IMR-90 (cell line): Measurements from ENCODE around the gene TMEM61. TPM values are rescaled to one million over a fixed set of nuclear protein-coding genes. Genes with fewer than 3 reads are reported as not detected.

ENCODE experiments used
- ATAC-seq: fragments of 200-7000 bp; cut with Tn5 transposase; 2 replicates; pipeline ENCODE4 v1.9.1; 2020; ENCODE audit warnings: low read depth, mild to moderate bottlenecking, moderate library complexity
- BruUV-seq: library from RNA; stranded (reverse); fragments of 400-500 nt; replicated peaks from 2 replicates; lab custom pipeline; 2021; lab: Mats Ljungman, UMichigan
- CTCF ChIA-PET: fragments of 300-600 bp; formaldehyde crosslinking; extraction: SDS; loops from one replicate; lab custom pipeline; 2021; ENCODE audit warnings: antibody characterized with exemption; lab: Yijun Ruan, JAX
- POLR2A ChIA-PET: fragments of 300-600 bp; sonication (Branson Sonifier 250); formaldehyde crosslinking; loops from one replicate; lab custom pipeline; 2022; ENCODE audit warnings: antibody characterized with exemption; ENCODE audit not compliant: unreplicated experiment; lab: Charles Lee
- DNase-seq: peaks from one replicate; pipeline ENCODE4 v3.0.0; 2013
- H2AFZ ChIP-seq: replicated peaks from 2 replicates; pipeline ENCODE3; 2013; ENCODE audit warnings: low read length, mild to moderate bottlenecking; ENCODE audit not compliant: poor library complexity
- H2AK5ac ChIP-seq: 2 replicates; pipeline ENCODE4 v1.6.1; 2013; ENCODE audit warnings: low read depth, low read length, inconsistent platforms
- H2AK9ac ChIP-seq: replicated peaks from 2 replicates; pipeline ENCODE3; 2013; ENCODE audit warnings: mild to moderate bottlenecking, low read depth, low read length, moderate library complexity; ENCODE audit not compliant: poor library complexity
- H2BK120ac ChIP-seq: 2 replicates; pipeline ENCODE4 v1.6.1; 2013; ENCODE audit warnings: low read depth, low read length, inconsistent platforms
- H2BK15ac ChIP-seq: 3 replicates; pipeline ENCODE4 v1.6.1; 2013; ENCODE audit warnings: low read depth, low read length, inconsistent platforms
- H2BK20ac ChIP-seq: 2 replicates; pipeline ENCODE4 v1.6.1; 2013; ENCODE audit warnings: low read depth, mild to moderate bottlenecking, inconsistent platforms, low read length, moderate library complexity
- H2BK5ac ChIP-seq: 2 replicates; pipeline ENCODE4 v1.6.1; 2013; ENCODE audit warnings: mild to moderate bottlenecking, low read depth, low read length, inconsistent platforms; ENCODE audit not compliant: poor library complexity, severe bottlenecking
- H3K14ac ChIP-seq: replicated peaks from 2 replicates; pipeline ENCODE4 v1.6.1; 2013; ENCODE audit warnings: low read depth, low read length, inconsistent platforms
- H3K18ac ChIP-seq: 2 replicates; pipeline ENCODE4 v1.6.1; 2013; ENCODE audit warnings: low read depth, low read length, control low read depth
- H3K23ac ChIP-seq: 2 replicates; pipeline ENCODE4 v1.6.1; 2013; ENCODE audit warnings: low read depth, low read length, inconsistent platforms
- H3K27ac ChIP-seq: 2 replicates; pipeline ENCODE4 v1.5.1; 2013; ENCODE audit warnings: mild to moderate bottlenecking, control low read depth, low read length; ENCODE audit not compliant: insufficient read depth
- H3K27me3 ChIP-seq: 2 replicates; pipeline ENCODE4 v1.6.1; 2013; ENCODE audit warnings: low read length; ENCODE audit not compliant: control insufficient read depth, insufficient read depth
- H3K36me3 ChIP-seq: 2 replicates; pipeline ENCODE4 v1.6.1; 2013; ENCODE audit warnings: low read length, mixed read lengths; ENCODE audit not compliant: control insufficient read depth, insufficient read depth
- H3K4ac ChIP-seq: 2 replicates; pipeline ENCODE4 v1.6.1; 2013; ENCODE audit warnings: low read depth, low read length, inconsistent platforms
- H3K4me1 ChIP-seq: 2 replicates; pipeline ENCODE4 v1.6.1; 2013; ENCODE audit warnings: low read length, mixed read lengths; ENCODE audit not compliant: control insufficient read depth, insufficient read depth
- H3K4me2 ChIP-seq: 2 replicates; pipeline ENCODE4 v1.6.1; 2013; ENCODE audit warnings: low read depth, mild to moderate bottlenecking, control low read depth, low read length, moderate library complexity
- H3K4me3 ChIP-seq: 2 replicates; pipeline ENCODE4 v1.5.1; 2013; ENCODE audit warnings: low read depth, mild to moderate bottlenecking, control low read depth, low read length, moderate library complexity; ENCODE audit not compliant: insufficient read depth
- H3K56ac ChIP-seq: 2 replicates; pipeline ENCODE4 v1.6.1; 2013; ENCODE audit warnings: low read length, inconsistent platforms; ENCODE audit not compliant: insufficient read depth; ENCODE audit errors: extremely low read depth
- H3K79me1 ChIP-seq, 2 experiments: 2 replicates each; pipeline ENCODE4 v1.6.1; 2013; ENCODE audit warnings: low read length in 2 of 2, inconsistent platforms in 1 of 2, low read depth in 1 of 2
- H3K9ac ChIP-seq: 2 replicates; pipeline ENCODE4 v1.6.1; 2013; ENCODE audit warnings: low read depth, low read length, control low read depth
- H3K9me1 ChIP-seq: 2 replicates; pipeline ENCODE4 v1.6.1; 2013; ENCODE audit warnings: low read length, inconsistent platforms; ENCODE audit not compliant: insufficient read depth
- H3K9me3 ChIP-seq: 2 replicates; pipeline ENCODE4 v1.6.1; 2013; ENCODE audit warnings: low read length; ENCODE audit not compliant: control insufficient read depth, insufficient read depth
- H4K20me1 ChIP-seq: 2 replicates; pipeline ENCODE4 v1.6.1; 2013; ENCODE audit warnings: low read length, inconsistent platforms; ENCODE audit not compliant: insufficient read depth
- H4K5ac ChIP-seq: 2 replicates; pipeline ENCODE4 v1.6.1; 2013; ENCODE audit warnings: mild to moderate bottlenecking, low read depth, low read length, control low read depth
- H4K8ac ChIP-seq, 2 experiments: 2 replicates each; pipeline ENCODE4 v1.6.1; 2013; ENCODE audit warnings: low read depth in 2 of 2, low read length in 2 of 2, control low read depth in 1 of 2, inconsistent platforms in 1 of 2
- H4K91ac ChIP-seq: 2 replicates; pipeline ENCODE4 v1.6.1; 2013; ENCODE audit warnings: low read depth, low read length, inconsistent platforms; ENCODE audit not compliant: insufficient read depth
- BHLHE40 ChIP-seq: fragments of 150-350 bp; IDR thresholded peaks from 2 replicates; pipeline ENCODE4 v1.6.1; 2016; ENCODE audit warnings: mild to moderate bottlenecking, low read depth, low read length
- CEBPB ChIP-seq: IDR thresholded peaks from 2 replicates; pipeline ENCODE4 v1.6.1; 2012; ENCODE audit warnings: low read depth, low read length, improper control_type of control experiment
- CHD1 ChIP-seq: IDR thresholded peaks from 2 replicates; pipeline ENCODE4 v1.6.1; 2012; ENCODE audit warnings: low read depth, low read length, improper control_type of control experiment
- CTCF ChIP-seq: conservative IDR thresholded peaks from 2 replicates; pipeline ENCODE4 v1.5.1; 2012; ENCODE audit warnings: mild to moderate bottlenecking, low read depth, low read length, improper control_type of control experiment
- ELK1 ChIP-seq: fragments of 150-350 bp; IDR thresholded peaks from 2 replicates; pipeline ENCODE4 v1.6.1; 2016; ENCODE audit warnings: low read depth, mild to moderate bottlenecking, low read length, moderate library complexity, borderline replicate concordance
- FOS ChIP-seq: fragments of 150-350 bp; IDR thresholded peaks from 2 replicates; pipeline ENCODE4 v1.6.1; 2016; ENCODE audit warnings: low read depth, low read length
- MAFK ChIP-seq: IDR thresholded peaks from 2 replicates; pipeline ENCODE4 v1.6.1; 2012; ENCODE audit warnings: low read depth, low read length, improper control_type of control experiment
- MAZ ChIP-seq: IDR thresholded peaks from 2 replicates; pipeline ENCODE4 v1.6.1; 2012; ENCODE audit warnings: low read depth, mild to moderate bottlenecking, low read length, improper control_type of control experiment, moderate library complexity, borderline replicate concordance
- MXI1 ChIP-seq: IDR thresholded peaks from 2 replicates; pipeline ENCODE4 v1.6.1; 2012; ENCODE audit warnings: low read depth, mild to moderate bottlenecking, low read length, moderate library complexity, borderline replicate concordance
- NFE2L2 ChIP-seq: fragments of 150-350 bp; IDR thresholded peaks from 2 replicates; pipeline ENCODE4 v1.6.1; 2016; ENCODE audit warnings: low read depth, mild to moderate bottlenecking, low read length
- POLR2A ChIP-seq: IDR thresholded peaks from 2 replicates; pipeline ENCODE4 v1.6.1; 2012; ENCODE audit warnings: mild to moderate bottlenecking, low read depth, low read length
- RAD21 ChIP-seq: IDR thresholded peaks from 2 replicates; pipeline ENCODE4 v1.6.1; 2012; ENCODE audit warnings: low read length, improper control_type of control experiment
- RCOR1 ChIP-seq: IDR thresholded peaks from 2 replicates; pipeline ENCODE4 v1.6.1; 2012; ENCODE audit warnings: mild to moderate bottlenecking, low read length, improper control_type of control experiment; ENCODE audit not compliant: insufficient replicate concordance
- RFX5 ChIP-seq: IDR thresholded peaks from 2 replicates; pipeline ENCODE4 v1.8.0; 2012; ENCODE audit warnings: low read depth, mild to moderate bottlenecking, low read length, moderate library complexity
- SMC3 ChIP-seq: fragments of 150-350 bp; IDR thresholded peaks from 2 replicates; pipeline ENCODE4 v1.6.1; 2016; ENCODE audit warnings: low read depth, mild to moderate bottlenecking, antibody characterized with exemption, low read length, moderate library complexity
- USF2 ChIP-seq: fragments of 150-350 bp; IDR thresholded peaks from 2 replicates; pipeline ENCODE4 v1.6.1; 2017; ENCODE audit warnings: mild to moderate bottlenecking, antibody characterized with exemption, low read length, low read depth
- WGBS, 2 experiments: methylation state at CpG; one replicate each; pipeline versions ENCODE4 v1.1.5 to v1.1.7; 2013; ENCODE audit warnings: missing lambda C conversion rate in 2 of 2; ENCODE audit not compliant: insufficient read length in 1 of 2; ENCODE audit errors: extremely low coverage in 2 of 2; 5-methylcytosine and 5-hydroxymethylcytosine counted together
- dilution Hi-C: fragments of 300-500 bp; cut with HindIII; formaldehyde crosslinking; loops from one replicate; pipeline ENCODE4 v1.14.3; 2018; ENCODE audit warnings: low sequenced_read_pairs; ENCODE audit not compliant: unreplicated experiment
- in situ Hi-C: fragments of 300-500 bp; cut with MboI; formaldehyde crosslinking; loops from 3 replicates; pipeline ENCODE4 v1.14.3; 2019; ENCODE audit warnings: low sequenced_read_pairs, inconsistent platforms, mixed read lengths
- intact Hi-C: fragments of 100-400 bp; cut with micrococcal nuclease; formaldehyde crosslinking; loops from 2 replicates; pipeline ENCODE4 v1.10.0; 2022
- polyA plus RNA-seq, 3 experiments: library from polyadenylated mRNA; depleted of rRNA; stranded (reverse); fragments of >200 nt; gene quantifications; 2 replicates each; pipeline ENCODE4 v1.2.3, GENCODE V29; 2012; ENCODE audit warnings: low replicate concordance in 1 of 3
- total RNA-seq: library from RNA; depleted of rRNA; stranded (reverse); fragments of >200 nt; gene quantifications from 2 replicates; pipeline ENCODE4 v1.2.3, GENCODE V29; 2012

TMEM61 gene
- total and polyA plus RNA-seq, 2 of the 4 experiments (the other 2 are of a cell fraction): not detected

- no peak overlapping the region for H2AK9ac ChIP-seq
- H4K91ac ChIP-seq: no peak overlapping the region
- no peak overlapping the region for H3K4me2 ChIP-seq
- dilution Hi-C loops (no loop called here), intact Hi-C loops (no loop called here), in situ Hi-C loops (no loop called here)
- no peaks in the 10 kb centered on the region for H4K20me1 ChIP-seq
- H2BK120ac ChIP-seq: no peak overlapping the region
- H3K14ac ChIP-seq: no peak overlapping the region
- WGBS, 2 experiments: no CpG with 5 or more reads among the region's 7 CpGs
- no peak overlapping the region for H3K23ac ChIP-seq
- DNase-seq: no peak
- no peak overlapping the region for H2BK5ac ChIP-seq
- H3K79me1 ChIP-seq: no peaks in the 10 kb centered on the region
- no peak overlapping the region for H3K18ac ChIP-seq
- no peak overlapping the region for H2BK15ac ChIP-seq
- H3K9me1 ChIP-seq: no peaks in the 10 kb centered on the region
- no TSS peak for BruUV-seq
- H4K5ac ChIP-seq: no peak overlapping the region
- H4K8ac ChIP-seq: no peak overlapping the region
- no peak overlapping the region for H3K27ac ChIP-seq
- H3K9ac ChIP-seq: no peak overlapping the region
- H2BK20ac ChIP-seq: no peak overlapping the region
- no peak overlapping the region for H2AK5ac ChIP-seq
- H3K27me3 ChIP-seq: peaks cover 69% of the 10 kb centered on the region
- H3K4ac ChIP-seq: no peak overlapping the region
- no peak for TF ChIP-seq MAZ
- TF ChIP-seq RFX5: no peak
- no peak for TF ChIP-seq NFE2L2
- TF ChIP-seq BHLHE40: no peak
- TF ChIP-seq RCOR1: no peak
- TF ChIP-seq FOS: no peak
- TF ChIP-seq CHD1: no peak
- TF ChIP-seq RAD21: no peak
- TF ChIP-seq CTCF: no peak
- TF ChIP-seq SMC3: no peak
- no peak for TF ChIP-seq MAFK
- TF ChIP-seq ELK1: no peak
- TF ChIP-seq USF2: no peak
- TF ChIP-seq POLR2A: no peak
- no peak for TF ChIP-seq CEBPB
- no peak for TF ChIP-seq MXI1
- no peak overlapping the region for H3K4me3 ChIP-seq
- no peaks in the 10 kb centered on the region for H3K36me3 ChIP-seq
- H3K56ac ChIP-seq: no peak overlapping the region
- peaks cover 4% of the 10 kb centered on the region; the same call in 1 of the 2 replicates for H3K4me1 ChIP-seq
- H3K9me3 ChIP-seq: no peaks in the 10 kb centered on the region
- H2AFZ ChIP-seq: no peak overlapping the region
- CTCF ChIA-PET: interaction anchor here (0.6 to 1.5 kb wide), 5 partner anchors 9 to 34 kb away, joined by 3 to 5 read pairs (median 3); no protein-coding TSS in a partner anchor
- ATAC-seq: no peak
- POLR2A ChIA-PET: no interaction called here
Measured at GRCh38 chr1:54984131-54984842, 3.9 kb downstream of the TMEM61 start.
